Panc1 (cell line): Measurements from ENCODE around the gene FPR2.

Experiments
- CTCF ChIP-seq: fragments of 450-650 bp; IDR thresholded peaks from 2 replicates; pipeline ENCODE4 v1.5.1; 2017; ENCODE audit warnings: mild to moderate bottlenecking
- POLR2AphosphoS5 ChIP-seq: IDR thresholded peaks from 2 replicates; pipeline ENCODE4 v1.6.1; 2012; ENCODE audit warnings: mild to moderate bottlenecking, low read depth, low read length, moderate library complexity

- TF ChIP-seq POLR2AphosphoS5 (no peak), CTCF (no peak)
These were observed 38.5 kb upstream of the FPR2 start for GRCh38 chr19:51722492-51722891.
